DND-41 (cell line): ENCODE data around the gene CCDC70.

Source experiments
- EZH2 ChIP-seq: IDR thresholded peaks from 3 replicates; pipeline ENCODE4 v1.6.1; 2012; ENCODE audit warnings: borderline replicate concordance, low read depth, mild to moderate bottlenecking, moderate library complexity, low read length, inconsistent platforms; ENCODE audit not compliant: severe bottlenecking
- TF ChIP-seq, protein P1 (sequence below): IDR thresholded peaks from 2 replicates; pipeline ENCODE4 v1.5.1; 2012; ENCODE audit warnings: borderline replicate concordance, low read length, moderate library complexity, mild to moderate bottlenecking; ENCODE audit not compliant: poor library complexity, severe bottlenecking; ENCODE audit errors: extremely low read depth

DNA sequence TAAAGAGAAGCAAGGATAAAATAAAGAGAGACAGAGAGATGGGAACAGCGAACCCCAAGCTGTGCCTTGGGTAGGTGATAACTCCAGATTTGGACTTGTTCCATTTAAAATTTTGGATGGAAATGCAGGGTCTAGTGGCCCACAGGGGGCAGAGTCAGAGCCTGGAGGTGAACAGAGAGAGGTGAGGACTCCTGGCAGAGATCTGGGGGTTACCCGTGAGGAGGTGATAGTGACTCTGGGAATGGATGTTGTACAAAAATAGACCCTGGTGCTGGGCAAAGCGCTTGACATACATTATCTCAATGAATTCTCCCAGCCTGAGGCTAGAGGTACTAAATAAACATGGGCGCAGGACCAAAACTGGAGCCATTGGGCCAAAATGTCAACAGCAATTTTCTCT is 43.5 kb upstream of the CCDC70 start:
- TF ChIP-seq, protein P1, sequence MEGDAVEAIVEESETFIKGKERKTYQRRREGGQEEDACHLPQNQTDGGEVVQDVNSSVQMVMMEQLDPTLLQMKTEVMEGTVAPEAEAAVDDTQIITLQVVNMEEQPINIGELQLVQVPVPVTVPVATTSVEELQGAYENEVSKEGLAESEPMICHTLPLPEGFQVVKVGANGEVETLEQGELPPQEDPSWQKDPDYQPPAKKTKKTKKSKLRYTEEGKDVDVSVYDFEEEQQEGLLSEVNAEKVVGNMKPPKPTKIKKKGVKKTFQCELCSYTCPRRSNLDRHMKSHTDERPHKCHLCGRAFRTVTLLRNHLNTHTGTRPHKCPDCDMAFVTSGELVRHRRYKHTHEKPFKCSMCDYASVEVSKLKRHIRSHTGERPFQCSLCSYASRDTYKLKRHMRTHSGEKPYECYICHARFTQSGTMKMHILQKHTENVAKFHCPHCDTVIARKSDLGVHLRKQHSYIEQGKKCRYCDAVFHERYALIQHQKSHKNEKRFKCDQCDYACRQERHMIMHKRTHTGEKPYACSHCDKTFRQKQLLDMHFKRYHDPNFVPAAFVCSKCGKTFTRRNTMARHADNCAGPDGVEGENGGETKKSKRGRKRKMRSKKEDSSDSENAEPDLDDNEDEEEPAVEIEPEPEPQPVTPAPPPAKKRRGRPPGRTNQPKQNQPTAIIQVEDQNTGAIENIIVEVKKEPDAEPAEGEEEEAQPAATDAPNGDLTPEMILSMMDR = no peak
- TF ChIP-seq EZH2 = no peak
